NB4 (cell line): Measurements from ENCODE around the gene ANKS1A.

Source experiments
- CTCF ChIP-seq: IDR thresholded peaks from one replicate; pipeline ENCODE4 v1.5.1; 2012; ENCODE audit warnings: low read depth, low read length
- MYC ChIP-seq: IDR thresholded peaks from 2 replicates; pipeline ENCODE4 v1.6.1; 2011; ENCODE audit warnings: low read depth, low read length
- POLR2A ChIP-seq: IDR thresholded peaks from 2 replicates; pipeline ENCODE4 v1.6.1; 2011; ENCODE audit warnings: mild to moderate bottlenecking; ENCODE audit not compliant: insufficient read length; ENCODE audit errors: extremely low read depth

GRCh38 chr6:35077713-35078105 is 188.7 kb downstream of the ANKS1A start:
- TF ChIP-seq CTCF (no peak), POLR2A (no peak), MYC (no peak)
